Renal pelvis (tissue), 4 donors: Measurements from ENCODE around the gene DCTN4. TPM values are rescaled to one million over a fixed set of nuclear protein-coding genes. Genes with fewer than 3 reads are reported as not detected.

Experiments
- DNase-seq: peaks from one replicate; pipeline ENCODE4 v3.0.0-alpha.2; 2013
- polyA plus RNA-seq, 3 donors: library from polyadenylated mRNA; unstranded; fragments of 120-200 nt; gene quantifications; one replicate each; pipeline ENCODE4 v1.2.1, GENCODE V29; 2013; ENCODE audit not compliant: insufficient read length in 3 of 3

Gene DCTN4
- polyA plus RNA-seq, 3 donors = 57.0 to 71.0 (median 67.8) TPM

DNA sequence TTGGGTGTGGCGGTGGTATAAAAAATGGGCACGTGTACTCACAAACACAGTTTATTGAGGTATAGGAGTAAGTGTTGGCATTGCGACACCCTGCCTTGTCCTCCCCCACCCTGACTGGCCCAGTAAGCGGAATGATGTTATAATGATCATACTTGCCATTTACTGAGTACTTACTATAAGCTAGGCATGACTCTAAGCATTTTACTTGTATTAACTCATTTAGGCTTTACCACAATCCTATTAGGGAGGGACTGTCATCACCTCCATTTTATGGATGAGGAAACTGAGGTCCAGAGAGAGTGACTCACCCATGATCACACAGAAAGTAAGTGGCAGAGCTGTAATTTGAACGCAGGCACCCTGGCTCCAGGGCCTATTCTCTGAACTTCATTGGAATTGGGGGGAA lies 22.0 kb upstream of the DCTN4 start:
- DNase-seq = no peak

GRCh38 chr5:150780187-150780692 lies 21.4 kb upstream of the DCTN4 start:
- no peak for DNase-seq

- DNase-seq = no peak
Observed at GRCh38 chr5:150779397-150780186, 20.8 kb upstream of the DCTN4 start.

- DNase-seq = peak; percentile 85
Observed at GRCh38 chr5:150778517-150779396, 19.9 kb upstream of the DCTN4 start, which contains the start of gene SMIM3. SMIM3 (plus strand) TSS chr5:150778757; CDS start chr5:150795441, 16,684 bp downstream.

- no peak for DNase-seq
Observed at GRCh38 chr5:150778088-150778516, 19.3 kb upstream of the DCTN4 start.

GRCh38 chr5:150777685-150778084 lies 18.9 kb upstream of the DCTN4 start:
- no peak for DNase-seq

DNA sequence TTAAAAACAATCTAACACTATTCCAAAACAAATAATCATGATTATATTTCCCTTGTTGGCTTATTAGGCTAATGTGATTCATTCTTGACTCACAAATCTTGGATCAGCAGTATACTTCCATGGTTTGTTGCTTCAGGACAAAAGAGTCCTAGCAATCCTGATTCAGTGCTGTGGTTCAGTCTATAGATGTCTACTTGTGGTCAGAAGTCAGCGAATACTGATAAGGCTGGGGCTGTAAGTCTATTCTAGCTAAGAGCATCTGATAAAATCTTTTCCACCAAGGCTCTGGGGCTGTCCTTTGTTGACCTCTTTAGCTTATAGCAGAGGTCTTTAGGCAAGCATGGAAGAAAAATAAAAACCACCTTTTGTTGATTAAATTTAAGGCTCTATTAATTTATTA lies 15.3 kb upstream of the DCTN4 start:
- no peak for DNase-seq

- no peak for DNase-seq
Observed at GRCh38 chr5:150771034-150771795, 12.4 kb upstream of the DCTN4 start.

DNA sequence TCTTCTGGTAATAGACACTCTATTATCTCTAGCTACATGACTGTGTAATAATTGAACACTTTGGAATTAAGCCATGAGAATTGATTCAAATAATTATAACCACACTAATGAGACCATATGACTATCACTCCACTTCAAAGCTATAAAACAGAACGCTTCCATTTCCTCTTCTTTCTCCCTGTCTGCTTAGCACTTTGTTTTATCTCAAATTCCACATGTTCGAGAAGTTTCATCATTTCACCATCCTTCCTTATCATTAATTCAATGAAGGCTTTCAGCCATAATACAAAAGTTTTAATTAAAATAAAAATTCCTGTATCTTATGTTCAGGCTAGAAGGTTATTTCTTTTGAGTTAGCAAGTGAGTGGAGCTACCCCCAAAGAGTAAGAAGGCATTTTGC lies 7.4 kb upstream of the DCTN4 start:
- DNase-seq = no peak

DNA sequence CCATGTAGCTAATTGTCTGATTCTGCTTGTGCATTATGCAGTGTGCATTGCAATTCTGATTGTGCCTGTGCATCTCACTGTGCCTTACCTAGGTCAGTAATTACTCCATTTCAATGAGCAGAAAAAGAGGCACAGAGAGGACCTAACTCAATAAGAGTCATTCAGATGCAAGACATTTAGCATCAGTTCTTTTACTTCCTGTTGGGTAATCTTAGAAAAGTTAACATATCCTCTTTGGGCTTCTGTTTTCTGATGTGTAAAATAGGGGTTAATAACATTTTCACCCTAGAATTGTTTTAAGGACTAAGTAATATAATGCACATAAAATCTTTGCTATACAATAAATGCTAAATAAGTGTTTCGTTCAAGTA lies 7.0 kb upstream of the DCTN4 start:
- DNase-seq = no peak

DNA sequence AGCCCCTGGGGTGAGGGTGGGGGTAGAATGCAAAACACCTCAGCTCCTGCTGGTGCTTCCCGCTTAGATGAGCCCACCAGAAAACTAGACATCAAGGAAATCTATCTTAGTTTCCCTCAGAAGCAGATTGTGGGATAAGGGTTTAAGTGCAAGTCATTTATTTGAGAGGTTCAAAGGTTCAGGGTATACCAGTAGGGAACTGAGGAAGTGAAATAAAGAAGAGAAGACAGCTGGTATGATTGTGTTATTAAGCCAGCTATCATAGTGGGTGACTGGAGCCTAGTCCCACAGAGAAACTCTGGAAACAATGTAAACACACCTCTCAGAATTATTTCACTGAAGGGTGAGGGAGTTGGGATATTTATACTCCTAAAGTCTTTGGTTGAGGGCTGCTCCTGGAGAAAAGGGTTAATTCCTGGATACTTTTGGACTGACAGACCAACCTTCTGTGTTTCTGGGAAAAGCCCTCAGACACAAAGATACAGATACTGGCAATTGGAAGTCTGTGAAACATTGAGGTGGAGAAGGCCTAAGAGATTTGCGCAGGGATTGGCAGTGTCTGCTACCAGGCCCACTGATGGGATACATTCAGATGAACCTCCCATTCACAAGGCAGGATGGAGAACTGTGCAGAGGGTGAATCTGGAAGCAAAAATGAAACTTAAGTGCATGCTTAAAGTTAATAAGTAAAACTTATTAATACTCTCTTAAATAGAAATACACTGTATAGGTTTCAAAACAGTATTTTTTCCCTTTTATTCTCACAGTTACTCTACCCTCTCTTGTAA lies 6.4 kb upstream of the DCTN4 start:
- DNase-seq = no peak

DNA sequence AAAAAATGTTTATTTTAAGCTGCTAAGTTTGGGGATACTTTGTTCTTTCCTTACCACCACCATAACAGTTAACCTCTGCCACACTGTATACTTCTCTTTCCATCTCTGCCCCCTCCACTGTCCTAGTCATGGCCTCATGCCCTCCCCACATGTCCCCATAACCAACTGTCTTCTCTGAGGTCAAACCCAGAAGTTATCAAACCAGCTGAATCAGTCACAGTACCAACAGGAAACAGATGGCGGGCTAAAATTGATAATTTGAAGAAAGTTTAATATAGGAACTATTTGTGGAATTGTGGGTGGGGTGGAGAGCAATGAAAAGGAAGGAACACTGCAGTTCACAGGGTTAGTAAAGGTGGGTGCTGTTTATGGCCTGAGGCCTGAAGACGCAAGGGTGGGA lies 5.7 kb upstream of the DCTN4 start:
- no peak for DNase-seq

- peak; percentile 48 for DNase-seq
Observed at GRCh38 chr5:150763023-150763769, 4.4 kb upstream of the DCTN4 start.

- no peak for DNase-seq
Observed at GRCh38 chr5:150762211-150762610, 3.4 kb upstream of the DCTN4 start.

DNA sequence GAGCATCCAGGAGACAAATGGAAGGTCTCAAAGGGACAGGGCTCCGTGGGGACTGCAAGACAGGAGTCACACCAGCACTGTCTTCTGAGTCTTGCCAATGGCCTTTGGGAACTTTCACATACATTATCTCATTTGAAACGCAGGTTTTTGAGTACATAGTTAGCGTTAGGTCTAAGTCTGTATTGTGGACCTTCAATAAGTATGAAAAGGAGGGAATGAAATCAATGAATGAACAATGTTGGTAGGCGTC lies 442 bp upstream of the DCTN4 start:
- no peak for DNase-seq

GRCh38 chr5:150758203-150758530 lies 650 bp downstream of the DCTN4 start:
- no peak for DNase-seq

DNA sequence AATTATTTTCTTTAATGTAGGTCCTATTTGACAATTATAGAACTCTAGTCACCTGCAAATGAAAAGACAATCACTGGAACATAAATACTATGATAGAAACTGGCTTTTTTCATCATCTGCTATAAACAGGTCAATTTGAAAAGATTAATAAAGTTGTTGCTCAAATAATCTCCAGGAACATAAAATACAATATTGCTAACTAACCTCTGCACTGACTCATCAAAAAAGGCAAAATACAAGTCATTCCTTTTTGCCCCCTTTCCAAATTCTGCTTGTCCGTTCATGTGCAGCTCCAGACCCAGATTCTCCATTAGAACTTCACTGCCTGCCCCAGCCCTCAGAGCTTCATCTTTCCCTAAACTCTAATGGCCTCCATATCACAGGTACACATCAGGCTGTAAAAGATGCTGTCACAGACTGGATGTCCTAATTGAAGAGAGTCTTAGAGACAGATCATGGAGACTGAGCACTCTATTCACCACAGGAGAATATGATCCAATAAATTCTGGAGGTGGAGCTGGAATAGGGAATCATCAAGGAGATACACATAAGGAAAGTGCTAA lies 1.6 kb downstream of the DCTN4 start:
- no peak for DNase-seq

GRCh38 chr5:150753863-150754262 lies 5.0 kb downstream of the DCTN4 start:
- no peak for DNase-seq

GRCh38 chr5:150753463-150753862 lies 5.4 kb downstream of the DCTN4 start:
- no peak for DNase-seq

- no peak for DNase-seq
Observed at GRCh38 chr5:150751096-150751891, 7.5 kb downstream of the DCTN4 start.
